Stimulated activated CD4-positive, alpha-beta T cell treated with anti-CD3 and anti-CD28 coated beads, Interleukin-12 subunit alpha, Interleukin-12 subunit beta, amount 100 ng/mL, for 24 hours (primary cell): ENCODE measurements around the gene ONECUT2.
"Not testable (repeated sequence)": the region's sequence is repeated elsewhere in the genome, so short reads cannot be mapped to it uniquely, and the experiment has no call there.

Experiments
- DNase-seq, 2 experiments: peaks; one replicate each; pipeline ENCODE4 v3.0.0-alpha.2; 2020; ENCODE audit warnings: low read depth in 2 of 2

Gene ONECUT2

GRCh38 chr18:57445488-57446319 lies 10.5 kb downstream of the ONECUT2 start:
- DNase-seq: no peak

DNA sequence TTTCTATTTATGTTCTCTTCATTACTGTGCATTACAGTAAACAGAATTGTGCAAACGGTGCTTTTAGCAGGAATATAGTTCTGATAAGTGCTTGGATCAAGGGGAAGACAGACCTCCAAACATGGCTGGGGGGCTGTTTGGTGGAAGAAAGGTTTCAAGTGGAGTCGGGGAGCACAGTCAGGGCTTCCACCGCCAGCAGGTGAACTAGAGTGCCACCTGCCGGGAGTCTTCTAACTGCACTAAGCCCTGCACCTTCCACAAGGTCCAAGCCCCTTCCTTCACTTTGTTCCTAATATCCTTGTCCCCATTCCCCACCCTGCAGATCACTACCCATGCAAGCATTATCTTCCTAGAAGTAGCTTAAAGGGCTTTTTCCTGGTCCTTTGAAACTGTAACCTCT lies 11.1 kb downstream of the ONECUT2 start:
- DNase-seq: no peak

DNA sequence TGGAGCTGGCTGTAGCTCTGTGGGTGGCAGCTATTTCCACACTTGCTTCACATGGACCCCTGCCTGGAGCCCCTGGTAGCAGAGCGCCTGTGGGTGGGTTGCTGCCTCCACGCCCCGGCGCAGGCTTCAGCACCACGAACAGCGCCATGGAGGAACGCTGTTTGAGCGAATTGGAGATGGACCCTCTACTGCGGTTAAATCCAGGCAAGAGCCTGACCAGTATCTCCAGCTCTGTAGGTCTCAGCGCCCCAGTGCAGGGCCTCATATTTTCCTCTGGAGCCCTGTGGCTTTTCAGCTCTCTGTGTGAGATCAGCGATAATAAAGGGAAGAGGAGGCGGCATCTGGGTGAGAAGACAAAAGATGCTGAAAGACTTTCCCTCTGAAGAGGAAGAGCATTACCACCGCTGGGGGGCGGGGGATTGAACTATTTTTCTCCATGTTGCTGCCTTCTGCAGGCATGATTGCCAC lies 12.0 kb downstream of the ONECUT2 start:
- no peak for DNase-seq

DNA sequence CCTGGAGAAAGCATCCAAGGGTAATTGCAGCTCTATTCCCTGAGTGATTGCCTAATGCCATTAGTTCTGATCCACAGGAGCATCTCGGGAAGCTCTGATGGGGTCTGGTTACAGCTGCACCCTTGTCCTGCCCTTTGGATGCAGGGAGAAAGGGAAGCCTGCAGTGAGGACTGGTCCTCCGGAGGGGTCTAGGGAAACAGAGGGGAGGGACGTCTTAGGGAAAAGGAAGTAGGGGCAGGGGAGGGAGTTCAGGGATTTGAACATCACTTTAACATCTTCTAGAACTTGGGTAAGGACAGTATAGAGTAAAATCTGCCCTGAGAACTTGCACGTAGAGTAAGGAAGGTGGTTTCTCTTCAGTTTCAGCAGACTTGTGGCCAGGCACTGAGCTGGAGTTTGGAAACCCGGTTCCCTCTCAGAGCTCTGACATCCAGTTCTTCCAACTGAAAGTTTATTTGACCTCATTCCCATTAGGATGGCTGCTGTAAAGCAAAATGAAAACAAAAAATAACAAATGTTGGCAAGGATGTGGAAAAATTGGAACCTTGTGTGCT lies 20.5 kb downstream of the ONECUT2 start:
- no peak for DNase-seq

- no peak for DNase-seq
Measured at GRCh38 chr18:57461652-57462269, 26.6 kb downstream of the ONECUT2 start.

- no peak for DNase-seq
Measured at GRCh38 chr18:57466307-57466706, 31.1 kb downstream of the ONECUT2 start.

- no peak for DNase-seq
Measured at GRCh38 chr18:57466745-57467409, 31.7 kb downstream of the ONECUT2 start.

DNA sequence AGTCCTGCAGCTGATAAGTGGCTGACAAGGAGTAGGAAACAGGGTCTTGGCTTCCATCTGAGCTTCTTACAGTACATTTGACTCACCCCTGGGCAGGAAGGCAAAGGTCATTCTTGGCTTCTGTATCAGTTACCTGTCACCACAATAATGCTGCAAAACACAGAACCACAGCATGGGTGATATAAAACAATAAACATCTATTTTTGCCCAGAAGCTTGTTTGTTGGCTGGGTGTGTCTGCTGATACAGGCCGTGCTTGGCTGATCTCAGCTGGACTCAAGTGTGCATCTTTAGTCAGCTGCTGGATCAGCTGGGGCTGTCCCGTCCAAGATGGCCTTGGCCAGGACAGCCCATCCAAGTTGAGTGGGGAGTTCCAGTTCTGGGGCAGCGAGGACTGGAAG lies 34.7 kb downstream of the ONECUT2 start:
- DNase-seq: no peak

DNA sequence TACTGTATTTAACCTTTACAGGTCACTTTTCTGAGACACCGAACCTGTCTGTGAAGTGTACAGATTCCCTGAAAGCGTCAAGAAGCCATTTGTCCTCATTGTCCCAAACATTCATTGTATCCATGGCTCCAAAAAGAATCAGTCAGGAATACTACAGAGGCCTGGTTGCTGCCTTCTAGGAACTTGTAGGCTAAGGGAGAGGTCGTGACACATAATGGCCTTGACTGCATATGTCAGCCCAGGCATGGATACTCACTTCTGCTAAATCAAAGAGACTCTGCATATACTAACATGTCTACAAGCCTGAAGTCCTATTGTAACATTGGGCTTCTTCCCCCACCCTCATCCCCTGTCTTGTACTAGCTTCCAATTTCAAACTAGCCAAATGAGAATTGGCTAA lies 40.2 kb downstream of the ONECUT2 start:
- DNase-seq: no peak

DNA sequence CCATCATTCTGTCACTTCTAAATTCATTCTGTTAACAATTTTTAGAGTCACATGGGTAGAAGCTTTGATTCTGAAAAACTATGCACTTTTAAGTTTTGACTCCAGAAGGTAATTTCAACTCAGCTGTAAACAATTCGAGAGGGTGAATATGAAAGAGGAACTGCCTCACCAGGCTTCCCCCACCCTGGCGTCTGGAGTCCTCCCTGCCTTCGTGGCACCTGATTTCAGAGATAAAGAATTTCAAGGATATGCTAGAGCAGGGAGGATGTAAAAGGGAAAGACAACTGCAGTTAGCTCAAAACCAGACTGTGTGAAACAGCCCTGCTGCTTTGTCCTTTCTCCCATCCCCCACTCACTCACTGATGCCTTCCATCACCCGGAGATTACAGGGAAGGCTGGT lies 40.7 kb downstream of the ONECUT2 start:
- DNase-seq: no peak

GRCh38 chr18:57480733-57481132 lies 45.6 kb downstream of the ONECUT2 start:
- no peak for DNase-seq

- no peak for DNase-seq
Measured at GRCh38 chr18:57497372-57498294, 62.5 kb downstream of the ONECUT2 start.

DNA sequence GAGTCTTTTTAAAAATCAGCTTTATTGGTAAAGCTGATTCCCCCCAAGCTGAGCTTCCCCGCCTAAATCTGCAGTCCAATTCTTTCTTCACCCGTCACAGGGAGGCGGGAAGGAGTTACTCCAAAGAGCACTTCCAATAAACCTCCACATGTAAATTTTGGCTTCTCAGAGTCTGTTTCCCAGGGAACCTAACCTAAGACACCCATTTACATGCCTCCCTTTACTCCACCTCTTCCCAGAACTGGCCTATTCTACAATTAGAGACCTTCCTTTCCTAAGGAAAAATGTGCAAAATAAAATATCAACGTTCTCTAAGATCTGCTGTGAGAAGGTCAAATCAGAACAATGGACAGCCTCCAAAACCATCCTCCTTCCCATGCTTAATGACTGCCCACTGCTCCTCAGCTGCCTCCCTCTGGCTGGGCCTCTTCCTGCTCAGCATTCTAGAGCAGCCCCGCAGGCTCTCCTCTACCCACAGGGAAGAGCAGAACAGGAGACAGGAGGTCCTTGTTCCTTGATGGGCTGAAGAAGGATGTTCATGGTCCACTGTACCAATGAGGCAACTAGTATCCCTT lies 63.6 kb downstream of the ONECUT2 start:
- no peak for DNase-seq

DNA sequence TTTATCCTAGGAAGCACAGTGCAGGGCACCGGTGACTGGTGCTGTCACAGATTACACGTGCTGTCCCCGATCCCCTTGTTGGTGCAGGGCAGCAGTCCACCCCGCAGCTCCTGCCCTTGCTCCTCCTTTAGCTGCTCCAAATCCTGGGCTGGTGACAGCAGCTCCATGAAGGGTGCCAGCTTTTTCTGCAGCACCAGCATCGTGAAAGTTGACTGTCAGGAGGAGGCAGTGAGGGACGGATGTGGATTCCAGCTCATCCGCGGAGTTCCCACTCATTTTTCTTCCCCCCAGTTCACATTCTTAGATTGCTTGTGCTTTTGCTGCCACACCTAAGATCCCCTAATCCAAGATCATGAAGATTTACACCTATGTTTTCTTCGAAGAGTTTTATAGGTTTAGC lies 67.5 kb downstream of the ONECUT2 start:
- DNase-seq: no peak

DNA sequence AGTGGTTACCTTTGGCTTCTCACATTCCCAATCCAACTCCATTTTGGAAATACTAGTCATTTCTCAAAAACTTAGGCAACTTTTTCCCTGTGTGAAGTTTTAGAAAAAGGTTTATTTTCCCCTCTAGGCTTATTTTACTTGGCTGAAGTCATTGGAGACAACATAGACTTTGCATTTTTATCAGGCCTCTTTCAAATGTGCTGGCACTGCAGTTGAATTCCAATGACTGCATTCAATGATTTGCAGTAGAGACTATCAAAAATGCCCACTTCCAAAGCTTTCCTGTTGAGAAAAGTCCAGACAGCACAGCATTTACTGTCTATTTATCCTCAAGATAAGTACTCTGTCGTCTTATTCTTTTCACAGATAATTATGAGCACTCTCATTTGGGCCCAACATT lies 70.1 kb downstream of the ONECUT2 start:
- no peak for DNase-seq

- no peak for DNase-seq
Measured at GRCh38 chr18:57516056-57516455, 80.9 kb downstream of the ONECUT2 start.

DNA sequence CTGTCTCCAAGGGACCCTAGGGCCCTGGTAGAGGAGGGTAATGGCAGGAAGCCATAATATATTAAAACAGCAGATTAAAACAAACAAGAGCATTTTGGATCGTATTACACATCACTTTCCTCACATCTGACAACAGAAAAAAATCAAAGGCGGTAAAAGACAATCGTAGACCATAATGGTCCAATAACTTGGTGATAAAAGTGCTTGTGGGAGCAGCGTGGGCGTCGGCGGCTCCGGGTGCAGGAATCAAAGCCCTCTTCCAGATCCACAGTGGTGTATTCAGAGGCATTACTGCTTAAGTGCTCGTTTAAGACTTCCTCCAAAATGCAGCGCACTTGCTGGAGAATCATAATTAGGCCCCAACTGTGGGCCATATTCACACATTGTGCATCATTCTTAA lies 83.4 kb downstream of the ONECUT2 start:
- no peak for DNase-seq

DNA sequence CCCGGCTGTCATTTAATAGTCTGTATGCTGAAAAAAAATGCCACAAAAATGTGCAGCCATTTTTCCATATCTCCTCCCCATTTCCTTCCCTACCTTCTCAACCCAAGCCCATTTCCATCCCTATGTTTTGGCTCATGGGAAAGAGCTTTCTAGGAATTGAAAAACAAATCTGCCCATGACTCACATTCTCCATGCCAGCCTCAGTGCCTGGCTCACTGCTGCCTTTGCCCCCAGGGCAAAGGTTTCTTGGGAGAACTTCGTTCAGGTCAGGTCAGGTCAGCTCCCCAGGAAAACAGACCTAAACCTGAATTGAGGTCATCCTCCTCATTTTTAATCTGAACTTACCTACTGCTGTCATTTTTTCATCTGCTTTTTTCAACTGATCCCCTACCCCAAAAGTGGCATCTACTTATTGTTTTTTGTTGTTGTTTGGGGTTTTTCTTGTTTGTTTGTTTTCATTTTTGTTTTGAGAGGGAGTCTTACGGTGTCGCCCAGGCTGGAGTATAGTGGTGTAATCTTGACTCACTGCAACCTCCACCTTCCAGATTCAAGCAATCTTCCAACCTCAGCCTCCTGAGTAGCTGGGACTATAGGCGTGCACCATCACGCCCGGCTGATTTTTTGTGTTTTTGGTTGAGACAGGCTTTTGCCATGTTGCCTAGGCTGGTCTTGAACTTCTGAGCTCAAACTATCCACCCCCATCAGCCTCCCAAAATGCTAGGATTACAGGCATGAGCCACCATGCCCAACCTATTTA lies 84.7 kb downstream of the ONECUT2 start:
- DNase-seq: no peak

GRCh38 chr18:57522348-57522747 lies 87.2 kb downstream of the ONECUT2 start:
- not testable (repeated sequence) for DNase-seq
